H1 (cell line): Measurements from ENCODE around the gene CCL1. TPM values are rescaled to one million over a fixed set of nuclear protein-coding genes. Genes with fewer than 3 reads are reported as not detected.

ENCODE experiments used
- CTCF ChIA-PET: fragments of 300-600 bp; sonication (Branson Sonifier 250); formaldehyde crosslinking; loops from one replicate; lab custom pipeline; 2021; ENCODE audit not compliant: partially characterized antibody; lab: Charles Lee
- POLR2A ChIA-PET: fragments of 300-600 bp; sonication (Branson Sonifier 250); formaldehyde crosslinking; loops from one replicate; lab custom pipeline; 2021; ENCODE audit warnings: inconsistent platforms; ENCODE audit not compliant: partially characterized antibody; lab: Charles Lee
- DNase-seq, 2 experiments: peaks; one replicate each; pipeline versions ENCODE4 v3.0.0 to v3.0.0-alpha.2; 2010 to 2022; ENCODE audit warnings: low spot score in 2 of 2, low read depth in 1 of 2, mixed read lengths in 1 of 2
- FAIRE-seq: peaks from 2 replicates; lab custom pipeline; 2011; peaks lifted over from hg19 to GRCh38; lab: Jason Lieb, UNC
- H2AFZ ChIP-seq: 2 replicates; pipeline ENCODE4 v1.8.1; 2012; ENCODE audit warnings: low read length, inconsistent platforms
- H2AK5ac ChIP-seq: 2 replicates; pipeline ENCODE4 v1.6.1; 2013; ENCODE audit warnings: low read depth, low read length
- H2BK120ac ChIP-seq: replicated peaks from 2 replicates; pipeline ENCODE3; 2013; ENCODE audit warnings: low read depth, low read length, inconsistent platforms
- H2BK12ac ChIP-seq: 2 replicates; pipeline ENCODE4 v1.6.1; 2013; ENCODE audit warnings: low read depth, low read length
- H2BK15ac ChIP-seq: 2 replicates; pipeline ENCODE4 v1.6.1; 2013; ENCODE audit warnings: low read length
- H2BK20ac ChIP-seq: 2 replicates; pipeline ENCODE4 v1.6.1; 2013; ENCODE audit warnings: low read length
- H2BK5ac ChIP-seq: 2 replicates; pipeline ENCODE4 v1.6.1; 2013; ENCODE audit warnings: low read depth, low read length
- H3K14ac ChIP-seq: 2 replicates; pipeline ENCODE4 v1.6.1; 2013; ENCODE audit warnings: inconsistent platforms; ENCODE audit not compliant: insufficient read length
- H3K18ac ChIP-seq: 2 replicates; pipeline ENCODE4 v1.6.1; 2013; ENCODE audit warnings: low read length; ENCODE audit errors: extremely low read depth
- H3K23ac ChIP-seq: 2 replicates; pipeline ENCODE4 v1.6.1; 2013; ENCODE audit warnings: inconsistent platforms; ENCODE audit not compliant: insufficient read length
- H3K23me2 ChIP-seq: 2 replicates; pipeline ENCODE4 v1.6.1; 2013; ENCODE audit warnings: low read depth, low read length
- H3K27ac ChIP-seq: 2 replicates; pipeline ENCODE4 v1.6.1; 2011; ENCODE audit warnings: low read depth, low read length, inconsistent platforms
- H3K27me3 ChIP-seq, 4 experiments: replicated peaks in 1 of 4; 1 replicate in 1 of 4; 2 replicates in 3 of 4; pipeline versions ENCODE4 v1.6.1 to v1.8.1; 2011 to 2013; ENCODE audit warnings: low read length in 3 of 4, mild to moderate bottlenecking in 3 of 4, inconsistent platforms in 2 of 4, mixed read lengths in 2 of 4, moderate library complexity in 1 of 4; ENCODE audit not compliant: control insufficient read depth in 3 of 4, insufficient read depth in 3 of 4; ENCODE audit errors: extremely low read depth in 1 of 4
- H3K36me3 ChIP-seq, 4 experiments: 2 replicates each; pipeline versions ENCODE4 v1.6.1 to v1.8.1; 2011 to 2013; ENCODE audit warnings: mild to moderate bottlenecking in 4 of 4, low read length in 3 of 4, moderate library complexity in 2 of 4, control low read depth in 1 of 4, inconsistent platforms in 1 of 4; ENCODE audit not compliant: insufficient read depth in 4 of 4, control insufficient read depth in 2 of 4
- H3K4ac ChIP-seq: replicated peaks from 2 replicates; pipeline ENCODE3; 2013; ENCODE audit warnings: low read length, low read depth, mixed read lengths, inconsistent platforms; ENCODE audit not compliant: insufficient read length
- H3K4me1 ChIP-seq, 4 experiments: replicated peaks in 1 of 4; 1 replicate in 1 of 4; 2 replicates in 3 of 4; pipeline versions ENCODE4 v1.6.1 to v1.8.1; 2011 to 2013; ENCODE audit warnings: low read length in 3 of 4, inconsistent platforms in 2 of 4, mixed read lengths in 1 of 4; ENCODE audit not compliant: insufficient read depth in 4 of 4, control insufficient read depth in 3 of 4
- H3K4me2 ChIP-seq, 2 experiments: 2 replicates each; pipeline versions ENCODE4 v1.6.1 to v1.8.1; 2011 to 2013; ENCODE audit warnings: low read depth in 2 of 2, low read length in 2 of 2, control low read depth in 1 of 2, inconsistent platforms in 1 of 2, mild to moderate bottlenecking in 1 of 2; ENCODE audit not compliant: insufficient read depth in 1 of 2
- H3K4me3 ChIP-seq, 4 experiments: fragments of 200-600, 300-600 bp in 1 of 4; sonication (generic), shearing (Covaris generic), sonication (Bioruptor Twin) in 1 of 4; 2 replicates each; pipeline versions ENCODE4 v1.5.1 to v1.8.1; 2011 to 2016; ENCODE audit warnings: low read length in 4 of 4, low read depth in 3 of 4, control low read depth in 2 of 4, inconsistent platforms in 2 of 4, mild to moderate bottlenecking in 2 of 4, mixed read lengths in 1 of 4, moderate library complexity in 1 of 4; ENCODE audit not compliant: insufficient read depth in 2 of 4; ENCODE audit errors: extremely low read depth in 1 of 4
- H3K56ac ChIP-seq: replicated peaks from 2 replicates; pipeline ENCODE3; 2013; ENCODE audit warnings: low read depth, mild to moderate bottlenecking, mixed read lengths, low read length, inconsistent platforms; ENCODE audit not compliant: insufficient read length
- H3K79me1 ChIP-seq: 2 replicates; pipeline ENCODE4 v1.6.1; 2013; ENCODE audit warnings: low read depth, low read length, control low read depth
- H3K79me2 ChIP-seq, 2 experiments: 2 replicates each; pipeline versions ENCODE4 v1.6.1 to v1.8.1; 2012 to 2013; ENCODE audit warnings: low read length in 2 of 2, mild to moderate bottlenecking in 2 of 2, inconsistent platforms in 1 of 2; ENCODE audit not compliant: insufficient read depth in 2 of 2, control insufficient read depth in 1 of 2
- H3K9ac ChIP-seq, 4 experiments: replicated peaks in 1 of 4; 1 replicate in 1 of 4; 2 replicates in 3 of 4; pipeline versions ENCODE4 v1.6.1 to v1.8.1; 2011 to 2013; ENCODE audit warnings: low read depth in 3 of 4, low read length in 3 of 4, control low read depth in 2 of 4, mild to moderate bottlenecking in 2 of 4, moderate library complexity in 2 of 4, inconsistent platforms in 1 of 4; ENCODE audit errors: extremely low read depth in 1 of 4
- H3K9me3 ChIP-seq, 2 experiments: 2 replicates each; pipeline versions ENCODE4 v1.6.1 to v1.8.1; 2012 to 2013; ENCODE audit warnings: mild to moderate bottlenecking in 2 of 2, moderate library complexity in 2 of 2, control low read depth in 1 of 2, inconsistent platforms in 1 of 2, low read depth in 1 of 2, low read length in 1 of 2, mixed read lengths in 1 of 2; ENCODE audit not compliant: insufficient read depth in 2 of 2
- H4K20me1 ChIP-seq, 2 experiments: replicated peaks in 1 of 2; 2 replicates each; pipeline versions ENCODE3 to v1.8.1; 2011 to 2013; ENCODE audit warnings: inconsistent platforms in 2 of 2, low read length in 2 of 2, mild to moderate bottlenecking in 1 of 2; ENCODE audit not compliant: insufficient read depth in 2 of 2, control insufficient read depth in 1 of 2
- H4K5ac ChIP-seq: 2 replicates; pipeline ENCODE4 v1.6.1; 2013; ENCODE audit warnings: low read length, low read depth, mixed read lengths, inconsistent platforms; ENCODE audit not compliant: insufficient read length
- H4K8ac ChIP-seq: 2 replicates; pipeline ENCODE4 v1.8.0; 2013; ENCODE audit warnings: mild to moderate bottlenecking, moderate library complexity, low read length, inconsistent platforms; ENCODE audit not compliant: insufficient read depth; ENCODE audit errors: extremely low read depth
- H4K91ac ChIP-seq: replicated peaks from 2 replicates; pipeline ENCODE3; 2013; ENCODE audit warnings: low read length, mixed read lengths, inconsistent platforms; ENCODE audit not compliant: insufficient read length
- ATF2 ChIP-seq: IDR thresholded peaks from 2 replicates; pipeline ENCODE4 v1.6.1; 2012; ENCODE audit warnings: low read length, inconsistent platforms
- HDAC6 ChIP-seq: IDR thresholded peaks from one replicate; pipeline ENCODE4 v1.7.1; 2012; ENCODE audit warnings: low read depth, mild to moderate bottlenecking, inconsistent platforms, low read length, moderate library complexity
- JUND ChIP-seq: IDR thresholded peaks from 2 replicates; pipeline ENCODE4 v1.6.1; 2011; ENCODE audit warnings: mild to moderate bottlenecking, improper control_type of control experiment, low read length
- KDM4A ChIP-seq: IDR thresholded peaks from one replicate; pipeline ENCODE4 v1.7.1; 2012; ENCODE audit warnings: low read depth, mild to moderate bottlenecking, moderate library complexity, low read length, inconsistent platforms; ENCODE audit not compliant: severe bottlenecking
- MAX ChIP-seq: IDR thresholded peaks from 2 replicates; pipeline ENCODE4 v1.6.1; 2012; ENCODE audit warnings: inconsistent platforms
- NRF1 ChIP-seq: IDR thresholded peaks from 2 replicates; pipeline ENCODE4 v1.6.1; 2011; ENCODE audit warnings: mild to moderate bottlenecking, low read depth, low read length, improper control_type of control experiment
- POLR2A ChIP-seq, 2 experiments: IDR thresholded peaks; 1 replicate in 1 of 2; 2 replicates in 1 of 2; pipeline ENCODE4 v1.6.1; 2011; ENCODE audit warnings: low read depth in 2 of 2, low read length in 2 of 2, mild to moderate bottlenecking in 2 of 2; ENCODE audit errors: control extremely low read depth in 1 of 2
- POU5F1 ChIP-seq: IDR thresholded peaks from 2 replicates; pipeline ENCODE4 v1.6.1; 2011; ENCODE audit warnings: low read depth, mild to moderate bottlenecking, low read length, moderate library complexity
- RXRA ChIP-seq: IDR thresholded peaks from 2 replicates; pipeline ENCODE4 v1.6.1; 2011; ENCODE audit warnings: low read depth, mild to moderate bottlenecking, low read length, moderate library complexity; ENCODE audit not compliant: insufficient read depth
- SAP30 ChIP-seq: fragments of 300-600 bp; sonication (generic); IDR thresholded peaks from 2 replicates; pipeline ENCODE4 v1.7.1; 2012; ENCODE audit warnings: low read length, moderate library complexity, mild to moderate bottlenecking, inconsistent platforms; ENCODE audit not compliant: insufficient read depth, insufficient replicate concordance
- TCF12 ChIP-seq: IDR thresholded peaks from 2 replicates; pipeline ENCODE4 v1.6.1; 2011; ENCODE audit warnings: low read depth, mild to moderate bottlenecking, low read length
- polyA plus RNA-seq, 7 experiments: library from polyadenylated mRNA; depleted of rRNA in 3 of 7; stranded (reverse) in 5 of 7; unstranded in 2 of 7; fragments of >200 nt in 5 of 7; fragments of 200-250 nt in 2 of 7; gene quantifications; 1 replicate in 5 of 7; 2 replicates in 1 of 7; 4 replicates in 1 of 7; pipeline versions ENCODE4 v1.2.1 to v1.2.3, GENCODE V29; 2011 to 2013; ENCODE audit warnings: missing spikeins in 2 of 7, mixed read lengths in 2 of 7
- total RNA-seq: library from RNA; stranded (reverse); fragmentation: NEBNext Ultra II Directional; extraction: Animal tissue kit (Norgen Biotek cat#: 25700); gene quantifications from 2 replicates; pipeline ENCODE4 v1.2.1, GENCODE V29; 2021

Gene CCL1
- total and polyA plus RNA-seq, 2 of the 8 experiments (the other 6 are each of a cell fraction or from before 2014, with no cell fraction given), result not detected

DNA sequence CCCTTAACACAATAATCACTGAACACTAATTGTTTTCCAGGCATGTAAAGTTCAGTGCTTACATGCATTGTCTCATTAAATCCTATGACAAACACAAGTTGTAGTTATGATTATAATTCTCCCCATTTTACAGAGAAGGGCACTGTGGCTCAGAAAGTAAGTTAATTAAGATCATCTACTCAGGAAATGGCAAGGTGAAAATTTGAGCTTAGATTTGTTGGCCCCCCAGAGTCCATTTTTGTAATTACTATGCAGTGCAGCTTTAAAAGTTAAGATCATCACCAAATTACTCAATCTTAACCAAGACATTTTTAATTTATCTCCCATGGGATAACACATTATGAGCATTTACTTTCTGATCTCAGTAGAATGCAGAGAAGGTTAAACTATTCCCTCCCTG is 34.2 kb upstream of the CCL1 start:
- no peak overlapping the region for H2BK20ac ChIP-seq
- H4K8ac ChIP-seq, result no peak overlapping the region
- no peak overlapping the region for H3K4me2 ChIP-seq
- H2BK15ac ChIP-seq, result no peak overlapping the region
- H4K5ac ChIP-seq, result no peak overlapping the region
- H3K9ac ChIP-seq, result no peak overlapping the region
- DNase-seq (no peak), FAIRE-seq (no peak)
- H2AFZ ChIP-seq, result no peak overlapping the region
- H4K91ac ChIP-seq, result no peak overlapping the region
- no peak overlapping the region for H3K23ac ChIP-seq
- H3K9me3 ChIP-seq, result no peaks in the 10 kb centered on the region
- H2BK120ac ChIP-seq, result no peak overlapping the region
- H3K79me2 ChIP-seq, result no peaks in the 10 kb centered on the region
- H3K79me1 ChIP-seq, result no peaks in the 10 kb centered on the region
- H3K27me3 ChIP-seq, result no peaks in the 10 kb centered on the region; a peak in 2 of 7 replicates
- H4K20me1 ChIP-seq, result no peaks in the 10 kb centered on the region
- H3K14ac ChIP-seq, result no peak overlapping the region
- H2BK12ac ChIP-seq, result no peak overlapping the region
- no peaks in the 10 kb centered on the region for H3K36me3 ChIP-seq
- TF ChIP-seq POU5F1, result no peak
- no peak for TF ChIP-seq POLR2A (IDR thresholded peaks at IDR 0.05; ENCODE audit: control extremely low read depth in 1 of 2, low read depth in 2 of 2, low read length in 2 of 2)
- TF ChIP-seq TCF12, result no peak
- TF ChIP-seq MAX, result no peak
- no peak for TF ChIP-seq KDM4A
- no peak for TF ChIP-seq RXRA
- no peak for TF ChIP-seq NRF1
- TF ChIP-seq HDAC6, result no peak
- no peak for TF ChIP-seq JUND
- TF ChIP-seq ATF2, result no peak
- TF ChIP-seq SAP30, result no peak
- H2BK5ac ChIP-seq, result no peak overlapping the region
- no peak overlapping the region for H3K4me3 ChIP-seq
- CTCF ChIA-PET, result interaction anchor here (0.6 to 3.2 kb wide), 8 partner anchors 10 to 145 kb away, joined by 3 to 14 read pairs (median 5); no protein-coding TSS in a partner anchor
- POLR2A ChIA-PET, result no interaction called here
- no peaks in the 10 kb centered on the region for H3K23me2 ChIP-seq
- no peak overlapping the region for H3K4ac ChIP-seq
- no peak overlapping the region for H2AK5ac ChIP-seq
- H3K56ac ChIP-seq, result no peak overlapping the region
- peaks cover 0 to 4% (median 0%) of the 10 kb centered on the region in 4 experiments; a peak in 2 of 7 replicates for H3K4me1 ChIP-seq
- H3K27ac ChIP-seq, result no peak overlapping the region
- H3K18ac ChIP-seq, result no peak overlapping the region
